HEK293 (cell line): ENCODE data around the gene OR2T2.
"Not testable (repeated sequence)": the region's sequence is repeated elsewhere in the genome, so short reads cannot be mapped to it uniquely, and the experiment has no call there.

Source experiments
- CTCF ChIA-PET: fragments of 350-600 bp; formaldehyde crosslinking; extraction: SDS; loops from one replicate; lab custom pipeline; 2021; ENCODE audit warnings: antibody characterized with exemption; lab: Yijun Ruan, JAX
- POLR2A ChIA-PET: fragments of 300-600 bp; formaldehyde crosslinking; extraction: SDS; loops from one replicate; lab custom pipeline; 2020; ENCODE audit warnings: antibody characterized with exemption, inconsistent platforms; lab: Yijun Ruan, JAX
- H3K27ac ChIP-seq: fragments of 200-500 bp; sonication (Bioruptor generic); 2 replicates; pipeline ENCODE4 v1.5.1; 2014; ENCODE audit warnings: low read depth, low read length, control low read depth, inconsistent platforms; ENCODE audit errors: extremely low read depth
- H3K36me3 ChIP-seq, 2 experiments: fragments of 200-500 bp in 1 of 2; sonication (Bioruptor generic) in 1 of 2; 1 replicate in 1 of 2; 2 replicates in 1 of 2; pipeline ENCODE4 v1.5.1; 2014 to 2017; ENCODE audit warnings: inconsistent platforms in 2 of 2, low read length in 2 of 2; ENCODE audit not compliant: control insufficient read depth in 2 of 2, insufficient read depth in 1 of 2
- H3K4me1 ChIP-seq: fragments of 200-500 bp; sonication (Bioruptor generic); 2 replicates; pipeline ENCODE4 v1.5.1; 2014; ENCODE audit warnings: mild to moderate bottlenecking, low read length, inconsistent platforms; ENCODE audit not compliant: control insufficient read depth, insufficient read depth
- H3K4me3 ChIP-seq: 2 replicates; pipeline ENCODE4 v1.5.1; 2011; ENCODE audit warnings: low read depth, mild to moderate bottlenecking, control low read depth, low read length, moderate library complexity
- H3K9me3 ChIP-seq: fragments of 200-500 bp; sonication (Bioruptor generic); 2 replicates; pipeline ENCODE4 v1.5.1; 2014; ENCODE audit warnings: low read depth, low read length, inconsistent platforms; ENCODE audit not compliant: control insufficient read depth, insufficient read depth
- GLI2 ChIP-seq: fragments of 450-650 bp; formaldehyde crosslinking; IDR thresholded peaks from 2 replicates; pipeline ENCODE4; 2017; ENCODE audit warnings: missing biosample characterization, missing genetic modification characterization, low read depth, borderline replicate concordance
- HIC1 ChIP-seq: fragments of 450-650 bp; formaldehyde crosslinking; IDR thresholded peaks from 2 replicates; pipeline ENCODE4 v1.5.1; 2016; ENCODE audit warnings: missing biosample characterization, missing genetic modification characterization
- HOXD13 ChIP-seq: sonication (generic); formaldehyde crosslinking; IDR thresholded peaks from 2 replicates; pipeline ENCODE4 v1.8.0; 2022; ENCODE audit warnings: missing genetic modification reagents, borderline replicate concordance
- KLF1 ChIP-seq: fragments of 450-650 bp; formaldehyde crosslinking; IDR thresholded peaks from 2 replicates; pipeline ENCODE4 v1.5.1; 2016; ENCODE audit warnings: missing biosample characterization, missing genetic modification characterization
- KLF8 ChIP-seq: fragments of 450-650 bp; formaldehyde crosslinking; IDR thresholded peaks from 2 replicates; pipeline ENCODE4 v1.5.1; 2016; ENCODE audit warnings: missing biosample characterization, missing genetic modification characterization
- MZF1 ChIP-seq: fragments of 450-650 bp; formaldehyde crosslinking; IDR thresholded peaks from 2 replicates; pipeline ENCODE4 v1.5.1; 2017; ENCODE audit warnings: missing biosample characterization, missing genetic modification characterization, borderline replicate concordance
- ZBTB10 ChIP-seq: fragments of 450-650 bp; formaldehyde crosslinking; IDR thresholded peaks from 2 replicates; pipeline ENCODE4 v1.5.1; 2016; ENCODE audit warnings: missing biosample characterization, missing genetic modification characterization
- ZNF266 ChIP-seq: fragments of 450-650 bp; formaldehyde crosslinking; IDR thresholded peaks from 2 replicates; pipeline ENCODE4 v1.5.1; 2016; ENCODE audit warnings: missing biosample characterization, missing genetic modification characterization, low read depth
- ZNF302 ChIP-seq: fragments of 450-650 bp; formaldehyde crosslinking; IDR thresholded peaks from 2 replicates; pipeline ENCODE4 v1.5.1; 2016; ENCODE audit warnings: missing biosample characterization, missing genetic modification characterization, low read depth
- ZNF391 ChIP-seq: fragments of 450-650 bp; formaldehyde crosslinking; IDR thresholded peaks from 2 replicates; pipeline ENCODE4 v1.5.1; 2016; ENCODE audit warnings: low read depth, missing biosample characterization, missing genetic modification characterization, borderline replicate concordance
- ZNF398 ChIP-seq: fragments of 450-650 bp; formaldehyde crosslinking; IDR thresholded peaks from 2 replicates; pipeline ENCODE4 v1.5.1; 2017; ENCODE audit warnings: missing biosample characterization, missing genetic modification characterization
- ZNF416 ChIP-seq: fragments of 450-650 bp; formaldehyde crosslinking; IDR thresholded peaks from 2 replicates; pipeline ENCODE4 v1.5.1; 2016; ENCODE audit warnings: missing biosample characterization, missing genetic modification characterization
- ZNF426 ChIP-seq: fragments of 450-650 bp; formaldehyde crosslinking; IDR thresholded peaks from 2 replicates; pipeline ENCODE4 v1.5.1; 2017; ENCODE audit warnings: missing biosample characterization, missing genetic modification characterization, mild to moderate bottlenecking, inconsistent platforms, moderate library complexity
- ZNF560 ChIP-seq: fragments of 450-650 bp; formaldehyde crosslinking; IDR thresholded peaks from 2 replicates; pipeline ENCODE4 v1.5.1; 2017; ENCODE audit warnings: missing biosample characterization, missing genetic modification characterization, borderline replicate concordance
- ZNF624 ChIP-seq: fragments of 450-650 bp; formaldehyde crosslinking; IDR thresholded peaks from 2 replicates; pipeline ENCODE4 v1.5.1; 2017; ENCODE audit warnings: missing biosample characterization, missing genetic modification characterization
- ZNF660 ChIP-seq: fragments of 450-650 bp; IDR thresholded peaks from 2 replicates; pipeline ENCODE4 v1.5.1; 2018; ENCODE audit warnings: missing biosample characterization, mild to moderate bottlenecking, missing genetic modification characterization
- ZNF707 ChIP-seq: fragments of 450-650 bp; formaldehyde crosslinking; IDR thresholded peaks from 2 replicates; pipeline ENCODE4 v1.5.1; 2016; ENCODE audit warnings: missing biosample characterization, missing genetic modification characterization
- ZNF768 ChIP-seq: fragments of 450-650 bp; formaldehyde crosslinking; IDR thresholded peaks from 2 replicates; pipeline ENCODE4 v1.5.1; 2018; ENCODE audit warnings: missing biosample characterization, mild to moderate bottlenecking, missing genetic modification characterization
- ZNF791 ChIP-seq: fragments of 450-650 bp; formaldehyde crosslinking; IDR thresholded peaks from 2 replicates; pipeline ENCODE4 v1.5.1; 2016; ENCODE audit warnings: missing biosample characterization, missing genetic modification characterization
- ZNF830 ChIP-seq: fragments of 450-650 bp; IDR thresholded peaks from 2 replicates; pipeline ENCODE4 v1.5.0; 2018; ENCODE audit warnings: missing biosample characterization, missing genetic modification characterization, low read depth, mild to moderate bottlenecking, moderate library complexity

OR2T2 gene

DNA sequence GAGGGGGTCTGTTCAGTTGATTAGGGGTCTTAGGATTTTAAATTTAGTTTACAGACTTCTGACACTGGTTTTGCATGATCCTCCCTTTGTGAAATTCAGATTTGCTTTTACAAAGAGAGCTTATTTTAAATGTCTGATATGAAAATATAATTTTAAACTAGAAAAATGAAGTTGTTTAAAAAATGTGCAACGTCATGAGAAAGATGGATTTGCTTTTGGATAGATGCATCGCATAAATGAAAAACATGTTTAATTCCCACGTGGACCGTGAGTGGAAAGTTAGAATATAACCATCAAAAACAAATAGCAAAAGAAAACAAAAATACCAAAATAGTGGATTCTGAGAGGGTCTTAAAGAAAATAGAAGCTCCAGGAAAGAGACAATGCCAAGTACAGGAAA is 25.7 kb downstream of the OR2T2 start:
- CTCF ChIA-PET, result no interaction called here
- no peak overlapping the region for H3K27ac ChIP-seq
- H3K9me3 ChIP-seq, result no peaks in the 10 kb centered on the region
- H3K36me3 ChIP-seq, result no peaks in the 10 kb centered on the region
- POLR2A ChIA-PET, result no interaction called here
- TF ChIP-seq ZNF391 (tag by site-specific recombination) (no peak), ZNF416 (tag by site-specific recombination) (no peak), MZF1 (no peak), ZNF791 (tag by site-specific recombination) (no peak), HIC1 (no peak), HOXD13 (no peak), KLF8 (tag by site-specific recombination) (no peak), ZBTB10 (tag by site-specific recombination) (no peak), ZNF624 (tag by site-specific recombination) (no peak), ZNF560 (tag by site-specific recombination) (no peak), ZNF830 (tag by site-specific recombination) (no peak), ZNF707 (tag by site-specific recombination) (no peak), ZNF660 (tag by site-specific recombination) (no peak), ZNF768 (no peak), ZNF398 (tag by site-specific recombination) (no peak), ZNF266 (tag by site-specific recombination) (no peak), ZNF302 (tag by site-specific recombination) (no peak), ZNF426 (no peak), GLI2 (no peak), KLF1 (tag by site-specific recombination) (no peak)
- no peak overlapping the region for H3K4me3 ChIP-seq
- H3K4me1 ChIP-seq, result no peaks in the 10 kb centered on the region

DNA sequence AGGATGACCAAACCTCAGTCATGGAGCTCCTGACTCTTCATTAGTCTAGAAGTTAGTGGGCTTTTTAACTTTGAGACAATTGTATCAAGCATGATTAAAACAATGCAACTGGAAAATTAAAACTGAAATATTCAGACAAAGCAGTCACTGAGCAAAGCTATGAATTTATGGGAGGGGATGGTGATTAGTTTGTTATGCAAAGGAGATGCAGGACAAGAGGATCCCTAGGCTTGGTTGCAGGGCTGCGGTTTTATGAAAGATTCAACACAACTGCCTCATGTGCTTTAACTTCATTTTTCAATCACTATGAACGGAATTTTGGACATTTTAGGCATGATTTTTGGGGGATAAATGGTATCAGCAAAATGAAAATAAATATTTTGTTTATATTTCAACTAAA is 26.7 kb downstream of the OR2T2 start:
- POLR2A ChIA-PET, result not testable (repeated sequence)

GRCh38 chr1:248473051-248473450 is 27.6 kb downstream of the OR2T2 start, which contains the start of gene OR2T3:
TSS of gene OR2T3 (plus strand) at chr1:248473351. CDS start at chr1:248473351, 0 bp downstream.
- POLR2A ChIA-PET, H3K9me3 ChIP-seq, CTCF ChIA-PET, H3K27ac ChIP-seq, H3K4me3 ChIP-seq, H3K4me1 ChIP-seq, H3K36me3 ChIP-seq: not testable (repeated sequence)

More for the DNA sequence above, 26.7 kb downstream of the OR2T2 start:
- H3K9me3 ChIP-seq, H3K4me1 ChIP-seq, CTCF ChIA-PET, H3K36me3 ChIP-seq, H3K27ac ChIP-seq, H3K4me3 ChIP-seq: not testable (repeated sequence)

DNA sequence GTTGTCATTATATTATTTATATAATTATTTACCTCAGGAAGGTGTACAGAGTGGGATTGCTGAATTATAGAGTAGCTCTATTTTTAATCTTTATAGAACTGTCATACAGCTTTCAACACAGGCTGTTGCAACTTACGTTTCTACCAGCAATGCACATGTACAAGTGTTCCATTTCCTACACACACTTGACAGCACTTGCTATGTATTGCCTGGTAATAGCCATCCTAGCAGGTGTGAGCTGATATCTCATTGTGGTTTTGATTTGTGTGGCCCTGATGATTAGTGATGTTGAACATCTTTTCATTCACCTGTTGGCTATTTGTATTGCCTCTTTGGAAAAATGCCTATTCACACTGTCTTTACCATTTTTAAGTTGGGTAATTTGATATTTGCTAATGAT is 30.2 kb downstream of the OR2T2 start:
- H3K36me3 ChIP-seq, H3K9me3 ChIP-seq, POLR2A ChIA-PET, CTCF ChIA-PET, H3K4me1 ChIP-seq, H3K4me3 ChIP-seq, H3K27ac ChIP-seq: not testable (repeated sequence)
